AG09319 (cell line): ENCODE measurements around the gene ROBO1.
A peak's percentile ranks its signal among the peaks of the same experiment; 100 is the strongest.

Experiments used
- DNase-seq: peaks from one replicate; pipeline ENCODE4 v3.0.0-alpha.2; 2010; ENCODE audit warnings: low read depth; ENCODE audit errors: extremely low read depth
- CTCF ChIP-seq: IDR thresholded peaks from 2 replicates; pipeline ENCODE4 v1.5.1; 2011; ENCODE audit warnings: low read depth, mild to moderate bottlenecking, inconsistent platforms, low read length, moderate library complexity

Gene ROBO1

GRCh38 chr3:79415356-79415755 is 352.4 kb downstream of the ROBO1 start:
- no peak for TF ChIP-seq CTCF
- no peak for DNase-seq

DNA sequence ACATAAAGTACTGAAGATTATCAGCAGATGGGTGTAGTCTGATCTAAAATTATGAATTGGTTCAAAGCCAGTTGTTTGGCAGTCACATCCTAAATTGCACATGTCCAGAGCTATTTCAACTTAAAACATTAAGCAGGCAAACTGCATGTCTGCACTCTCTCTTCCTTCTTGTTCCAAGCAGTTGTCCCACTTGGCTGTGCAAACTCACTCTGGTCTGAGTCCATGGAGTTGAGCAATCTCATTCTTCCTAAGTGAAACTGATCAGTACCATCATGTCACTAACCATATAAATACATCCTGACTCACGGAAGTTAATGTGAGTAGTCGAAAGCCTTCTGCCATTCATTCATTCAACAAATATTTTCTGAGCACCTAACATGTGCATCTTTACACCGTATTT is 353.0 kb downstream of the ROBO1 start:
- no peak for TF ChIP-seq CTCF
- DNase-seq, result peak; percentile 28

DNA sequence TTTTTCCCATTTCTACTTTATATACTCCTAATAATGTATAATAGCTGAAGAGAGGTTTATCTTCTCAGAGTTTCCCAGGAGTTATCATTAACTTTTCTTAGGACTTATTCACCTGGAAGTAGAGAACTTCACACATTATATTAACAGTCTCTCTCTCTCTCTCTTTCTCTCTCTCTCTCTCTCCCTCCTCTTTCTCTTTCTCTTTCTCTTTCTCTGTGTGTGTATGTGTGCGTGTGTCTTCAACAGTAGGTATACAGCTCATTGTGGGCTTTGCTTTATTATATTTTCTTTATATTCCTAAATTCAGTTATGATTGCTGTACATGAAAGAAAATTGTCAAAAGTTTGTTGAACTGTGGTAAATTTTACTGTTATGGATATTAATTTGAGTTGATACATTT is 353.8 kb downstream of the ROBO1 start:
- no peak for DNase-seq
- TF ChIP-seq CTCF, result no peak

- TF ChIP-seq CTCF, result no peak
- no peak for DNase-seq
These were observed 355.3 kb downstream of the ROBO1 start for GRCh38 chr3:79412537-79412936.

DNA sequence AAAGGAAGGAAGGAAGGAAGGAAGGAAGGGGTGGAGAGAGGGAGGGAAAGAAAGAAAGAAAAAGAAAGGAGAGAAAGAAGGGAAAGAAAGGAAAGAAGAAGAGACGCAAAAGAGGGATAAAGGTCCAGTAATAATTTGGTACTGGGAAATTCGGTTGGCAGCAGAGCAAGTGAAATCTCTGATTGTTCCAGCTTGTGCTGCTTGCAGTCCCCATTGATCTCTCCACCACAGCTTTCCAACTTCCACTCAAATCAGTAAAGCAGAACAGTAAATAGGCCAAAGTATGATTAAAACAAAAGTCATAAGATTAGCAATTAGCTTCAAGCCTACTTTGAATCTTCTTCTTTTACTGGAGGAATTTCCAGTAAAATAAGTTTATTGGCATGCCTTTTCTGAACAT is 357.2 kb downstream of the ROBO1 start:
- no peak for TF ChIP-seq CTCF
- no peak for DNase-seq

DNA sequence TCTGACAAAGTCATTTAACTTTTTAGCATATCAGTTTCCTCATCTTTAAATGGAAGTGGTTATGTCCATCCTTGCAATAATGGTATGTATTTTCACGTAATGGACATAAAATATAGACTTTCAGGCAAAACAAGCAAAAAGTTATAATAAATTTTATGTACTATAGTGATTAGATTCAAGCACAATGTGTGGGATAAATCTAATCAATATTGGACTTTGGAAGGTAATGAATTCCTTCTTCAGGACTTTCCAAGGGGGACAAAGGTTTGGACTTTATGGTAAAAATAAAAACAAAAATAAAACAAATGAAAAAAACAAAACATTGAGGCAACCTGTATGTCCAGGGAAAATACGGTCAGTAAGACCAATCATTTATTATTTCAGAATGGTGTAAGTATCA is 357.7 kb downstream of the ROBO1 start:
- DNase-seq, result no peak
- TF ChIP-seq CTCF, result no peak

GRCh38 chr3:79406175-79406574 is 361.6 kb downstream of the ROBO1 start:
- TF ChIP-seq CTCF, result peak; percentile 6
- no peak for DNase-seq

DNA sequence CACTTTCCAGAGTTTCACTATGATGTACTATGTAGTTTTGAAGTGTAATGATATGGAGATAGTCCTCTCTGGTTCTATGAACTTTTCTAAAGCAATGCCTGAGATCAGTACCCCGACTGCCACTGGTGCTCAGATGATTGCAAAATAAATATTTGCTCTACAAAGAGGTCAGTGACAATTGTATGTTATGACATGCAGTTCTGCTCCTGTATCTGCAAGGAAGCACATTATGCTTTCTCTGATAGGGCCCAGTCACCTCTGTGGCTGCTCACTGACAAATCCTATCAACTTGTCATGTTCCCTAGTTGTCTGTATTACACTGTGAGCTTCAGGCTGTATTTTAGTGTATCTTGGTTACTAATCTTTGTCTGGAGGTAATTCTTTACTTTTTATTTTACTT is 362.6 kb downstream of the ROBO1 start:
- TF ChIP-seq CTCF, result no peak
- DNase-seq, result no peak
